CD14-positive monocyte (primary cell): ENCODE measurements around the gene ASF1B. TPM values are rescaled to one million over a fixed set of nuclear protein-coding genes. Genes with fewer than 3 reads are reported as not detected.
A peak's percentile ranks its signal among the peaks of the same experiment; 100 is the strongest.

Source experiments
- DNase-seq, 3 donors: peaks; one replicate each; pipeline ENCODE4 v3.0.0-alpha.2; 2011 to 2022
- H2AFZ ChIP-seq: 2 replicates; pipeline ENCODE4 v1.6.0; 2012; ENCODE audit warnings: mild to moderate bottlenecking, low read depth, low read length, inconsistent platforms; ENCODE audit not compliant: insufficient read depth, poor library complexity, severe bottlenecking
- H3K27ac ChIP-seq, 2 donors: 1 replicate in 1 of 2; 2 replicates in 1 of 2; pipeline ENCODE4 v1.5.1; 2012 to 2013; ENCODE audit warnings: low read length in 2 of 2, control low read depth in 1 of 2, inconsistent platforms in 1 of 2, low read depth in 1 of 2, mild to moderate bottlenecking in 1 of 2
- H3K27me3 ChIP-seq, 2 donors: one replicate each; pipeline versions ENCODE4 v1.6.0 to v1.6.1; 2011 to 2013; ENCODE audit warnings: low read length in 2 of 2; ENCODE audit not compliant: control insufficient read depth in 2 of 2, insufficient read depth in 2 of 2
- H3K36me3 ChIP-seq, 2 donors: replicated peaks in 1 of 2; 1 replicate in 1 of 2; 2 replicates in 1 of 2; pipeline versions ENCODE4 v1.5.1 to v1.6.1; 2012 to 2013; ENCODE audit warnings: low read length in 2 of 2, control low read depth in 1 of 2, inconsistent platforms in 1 of 2, mild to moderate bottlenecking in 1 of 2; ENCODE audit not compliant: insufficient read depth in 2 of 2, control insufficient read depth in 1 of 2
- H3K4me1 ChIP-seq, 2 donors: 1 replicate in 1 of 2; 2 replicates in 1 of 2; pipeline versions ENCODE4 v1.5.1 to v1.6.1; 2012 to 2013; ENCODE audit warnings: low read length in 2 of 2, control low read depth in 1 of 2, inconsistent platforms in 1 of 2, mild to moderate bottlenecking in 1 of 2, moderate library complexity in 1 of 2; ENCODE audit not compliant: insufficient read depth in 2 of 2, control insufficient read depth in 1 of 2
- H3K4me2 ChIP-seq: replicated peaks from 2 replicates; pipeline ENCODE3; 2012; ENCODE audit warnings: low read length, moderate library complexity, mild to moderate bottlenecking; ENCODE audit not compliant: poor library complexity, severe bottlenecking; ENCODE audit errors: extremely low read depth
- H3K4me3 ChIP-seq, 3 experiments: fragments of 200-600 bp in 1 of 3; sonication (generic) in 1 of 3; replicated peaks in 1 of 3; 1 replicate in 2 of 3; 2 replicates in 1 of 3; pipeline ENCODE4 v1.5.1; 2011 to 2013; ENCODE audit warnings: low read length in 3 of 3, mild to moderate bottlenecking in 3 of 3, control low read depth in 2 of 3, low read depth in 2 of 3, inconsistent platforms in 1 of 3, moderate library complexity in 1 of 3
- H3K79me2 ChIP-seq: 2 replicates; pipeline ENCODE4 v1.6.0; 2012; ENCODE audit warnings: mild to moderate bottlenecking, control low read depth, inconsistent platforms, low read length, moderate library complexity; ENCODE audit not compliant: insufficient read depth
- H3K9ac ChIP-seq: 2 replicates; pipeline ENCODE4 v1.6.0; 2017; ENCODE audit warnings: low read length, mild to moderate bottlenecking; ENCODE audit not compliant: insufficient read depth, poor library complexity, severe bottlenecking
- H3K9me3 ChIP-seq, 2 donors: replicated peaks in 1 of 2; 1 replicate in 1 of 2; 2 replicates in 1 of 2; pipeline versions ENCODE4 v1.5.1 to v1.6.1; 2012 to 2013; ENCODE audit warnings: low read length in 2 of 2, control low read depth in 1 of 2; ENCODE audit not compliant: control insufficient read depth in 1 of 2, insufficient read depth in 1 of 2
- H4K20me1 ChIP-seq: 2 replicates; pipeline ENCODE4 v1.6.0; 2012; ENCODE audit warnings: mild to moderate bottlenecking, low read length, control low read depth, moderate library complexity; ENCODE audit not compliant: insufficient read depth
- H3K27ac Mint-ChIP-seq, 7 donors: one replicate each; pipeline ENCODE4 v1.8.0; 2020; ENCODE audit warnings: mild to moderate bottlenecking in 7 of 7, mixed read lengths in 7 of 7, moderate library complexity in 6 of 7, inconsistent platforms in 2 of 7
- H3K27me3 Mint-ChIP-seq, 3 donors: one replicate each; pipeline ENCODE4 v1.8.0; 2021 to 2022; ENCODE audit warnings: low read depth in 3 of 3, mild to moderate bottlenecking in 3 of 3, mixed read lengths in 3 of 3, moderate library complexity in 3 of 3, inconsistent platforms in 1 of 3
- H3K36me3 Mint-ChIP-seq, 2 donors: one replicate each; pipeline ENCODE4 v1.8.0; 2020; ENCODE audit warnings: mixed read lengths in 2 of 2, inconsistent platforms in 1 of 2, mild to moderate bottlenecking in 1 of 2
- H3K4me1 Mint-ChIP-seq: one replicate; pipeline ENCODE4 v1.8.0; 2020; ENCODE audit warnings: mild to moderate bottlenecking, mixed read lengths
- H3K4me3 Mint-ChIP-seq, 2 donors: one replicate each; pipeline ENCODE4 v1.8.0; 2020; ENCODE audit warnings: mild to moderate bottlenecking in 2 of 2, mixed read lengths in 2 of 2, moderate library complexity in 1 of 2
- H3K9me3 Mint-ChIP-seq, 7 donors: one replicate each; pipeline ENCODE4 v1.8.0; 2020 to 2022; ENCODE audit warnings: mixed read lengths in 7 of 7, mild to moderate bottlenecking in 6 of 7, moderate library complexity in 6 of 7, inconsistent platforms in 2 of 7
- CTCF ChIP-seq: fragments of 200-600 bp; IDR thresholded peaks from one replicate; pipeline ENCODE4 v1.8.0; 2022; ENCODE audit warnings: antibody characterized with exemption, mild to moderate bottlenecking
- WGBS: methylation state at CpG from one replicate; pipeline ENCODE4 v1.1.5; 2013; ENCODE audit warnings: missing lambda C conversion rate; ENCODE audit not compliant: insufficient coverage; 5-methylcytosine and 5-hydroxymethylcytosine counted together
- intact Hi-C, 2 donors: fragments of 100-400 bp; cut with micrococcal nuclease; formaldehyde crosslinking; loops; one replicate each; pipeline versions ENCODE4 v1.15.0 to v1.15.1; 2023
- polyA plus RNA-seq, 3 donors: library from polyadenylated mRNA; depleted of rRNA in 1 of 3; unstranded in 2 of 3; stranded (reverse) in 1 of 3; fragments of 300-500 nt in 2 of 3; fragments of >200 nt in 1 of 3; fragmentation: Illumina TruSeq in 2 of 3; gene quantifications; 1 replicate in 2 of 3; 2 replicates in 1 of 3; pipeline ENCODE4 v1.2.3, GENCODE V29; 2012 to 2021

The ASF1B gene
- polyA plus RNA-seq, 3 donors = 6.3 to 13.4 (median 9.2) TPM

DNA sequence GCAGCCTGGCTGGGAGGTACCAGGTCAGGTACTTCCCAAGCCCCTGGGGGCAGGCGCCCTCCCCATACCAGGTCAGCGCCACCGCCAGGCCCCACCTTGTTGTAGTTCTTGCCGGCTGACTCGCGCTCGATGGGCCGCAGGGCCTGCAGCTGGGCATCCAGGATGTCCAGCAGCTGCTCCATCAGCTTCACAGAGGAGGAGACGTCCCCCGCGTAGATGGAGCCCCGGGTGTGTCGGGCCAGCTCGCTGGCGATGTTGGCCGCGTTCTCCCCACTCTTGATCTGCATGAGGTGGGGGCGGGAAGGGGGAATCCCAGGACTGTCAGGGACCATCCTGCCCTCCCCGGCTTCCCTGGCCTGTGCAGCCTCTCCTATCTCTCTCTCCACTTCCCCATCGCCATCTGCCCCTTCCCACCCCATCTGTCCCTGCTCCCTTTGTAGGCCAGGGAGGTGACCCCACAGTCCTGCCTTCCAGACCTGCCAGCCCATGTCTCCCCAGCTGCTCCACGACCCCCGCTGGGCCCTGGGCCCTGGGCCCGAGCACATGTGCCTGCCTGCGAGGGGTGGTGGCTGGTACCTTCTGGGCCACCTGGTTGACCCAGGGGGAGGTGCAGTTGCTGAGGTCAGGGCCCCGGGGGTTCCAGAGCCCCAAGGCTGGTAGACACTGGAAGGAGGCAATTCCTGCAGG, 23.8 kb upstream of the ASF1B start:
- intact Hi-C loops = no loop called here
- H2AFZ ChIP-seq = no peak overlapping the region
- no peaks in the 10 kb centered on the region for H3K9me3 ChIP-seq
- no peaks in the 10 kb centered on the region for H3K4me1 ChIP-seq
- H3K4me1 Mint-ChIP-seq = no peaks in the 10 kb centered on the region
- H3K27ac ChIP-seq = no peak overlapping the region
- no peak for TF ChIP-seq CTCF
- no peak overlapping the region for H3K9ac ChIP-seq
- no peak overlapping the region for H3K4me2 ChIP-seq
- H3K4me3 Mint-ChIP-seq = no peak overlapping the region
- DNase-seq = no peak
- peaks cover 29 to 33% of the 10 kb centered on the region in 2 donors for H3K36me3 ChIP-seq
- no peaks in the 10 kb centered on the region for H3K27me3 ChIP-seq
- peak overlapping the region in 1 of 7 donors; percentile 66 for H3K27ac Mint-ChIP-seq
- no peak overlapping the region for H3K4me3 ChIP-seq
- H3K27me3 Mint-ChIP-seq = peaks cover 2 to 5% (median 3%) of the 10 kb centered on the region in 3 donors
- H3K9me3 Mint-ChIP-seq = peaks cover 0 to 2% (median 0%) of the 10 kb centered on the region in 7 donors
- peaks cover 20 to 31% of the 10 kb centered on the region in 2 donors for H3K36me3 Mint-ChIP-seq
- WGBS = 93% methylated on average over 25 of the region's 25 CpGs
- H4K20me1 ChIP-seq = peaks cover 18% of the 10 kb centered on the region
- H3K79me2 ChIP-seq = no peaks in the 10 kb centered on the region

- 76% methylated on average over 12 of the region's 12 CpGs for WGBS
- no peak for TF ChIP-seq CTCF
- intact Hi-C loops = no loop called here
- Mint-ChIP-seq H3K4me3 (no peak overlapping the region), H3K9me3 (peaks cover 0 to 2% (median 0%) of the 10 kb centered on the region in 7 donors), H3K27ac (no peak overlapping the region), H3K27me3 (peaks cover 1 to 2% (median 2%) of the 10 kb centered on the region in 3 donors), H3K36me3 (peaks cover 24 to 36% of the 10 kb centered on the region in 2 donors), H3K4me1 (peaks cover 5% of the 10 kb centered on the region)
- no peak overlapping the region for H2AFZ ChIP-seq
- H3K27ac ChIP-seq = no peak overlapping the region
- DNase-seq = no peak
- H3K79me2 ChIP-seq = no peaks in the 10 kb centered on the region
- H3K9ac ChIP-seq = no peak overlapping the region
- H3K9me3 ChIP-seq = no peaks in the 10 kb centered on the region
- no peak overlapping the region for H3K4me2 ChIP-seq
- H3K36me3 ChIP-seq = peaks cover 31 to 38% of the 10 kb centered on the region in 2 donors
- peaks cover 20% of the 10 kb centered on the region for H4K20me1 ChIP-seq
- H3K4me3 ChIP-seq = no peak overlapping the region
- no peaks in the 10 kb centered on the region for H3K27me3 ChIP-seq
- H3K4me1 ChIP-seq = no peaks in the 10 kb centered on the region
Observed at GRCh38 chr19:14159059-14159458, 22.7 kb upstream of the ASF1B start.
